ENCODE results near the gene TBC1D2B. TPM values are rescaled to one million over a fixed set of nuclear protein-coding genes. Genes with fewer than 3 reads are reported as not detected.

Gene TBC1D2B
- total RNA-seq, 1 experiment from 2014 or later: 13.9 TPM

DNA sequence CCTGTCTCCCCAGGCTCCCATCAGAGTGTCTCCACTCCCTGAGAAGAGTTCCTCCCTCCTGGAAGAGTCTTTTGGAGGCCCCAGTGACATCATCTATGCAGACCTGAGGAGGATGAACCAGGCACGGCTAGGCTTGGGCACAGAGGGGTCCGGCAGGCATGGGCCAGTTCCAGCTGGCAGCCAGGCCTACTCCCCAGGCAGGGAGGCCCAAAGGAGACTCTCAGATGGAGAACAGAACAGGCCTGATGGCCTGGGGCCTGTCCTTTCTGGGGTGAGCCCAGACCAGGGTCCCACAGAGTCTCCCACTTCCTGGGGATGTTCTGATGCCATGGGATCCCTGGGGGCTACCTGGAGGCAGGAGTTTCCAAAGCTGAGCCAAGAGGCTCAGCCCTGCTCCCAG, 23.4 kb upstream of the TBC1D2B start:
- no peak for DNase-seq (ENCODE audit: low spot score)
- in situ Hi-C loops (cut with HindIII; ENCODE audit: low sequenced_read_pairs): no loop called here

DNA sequence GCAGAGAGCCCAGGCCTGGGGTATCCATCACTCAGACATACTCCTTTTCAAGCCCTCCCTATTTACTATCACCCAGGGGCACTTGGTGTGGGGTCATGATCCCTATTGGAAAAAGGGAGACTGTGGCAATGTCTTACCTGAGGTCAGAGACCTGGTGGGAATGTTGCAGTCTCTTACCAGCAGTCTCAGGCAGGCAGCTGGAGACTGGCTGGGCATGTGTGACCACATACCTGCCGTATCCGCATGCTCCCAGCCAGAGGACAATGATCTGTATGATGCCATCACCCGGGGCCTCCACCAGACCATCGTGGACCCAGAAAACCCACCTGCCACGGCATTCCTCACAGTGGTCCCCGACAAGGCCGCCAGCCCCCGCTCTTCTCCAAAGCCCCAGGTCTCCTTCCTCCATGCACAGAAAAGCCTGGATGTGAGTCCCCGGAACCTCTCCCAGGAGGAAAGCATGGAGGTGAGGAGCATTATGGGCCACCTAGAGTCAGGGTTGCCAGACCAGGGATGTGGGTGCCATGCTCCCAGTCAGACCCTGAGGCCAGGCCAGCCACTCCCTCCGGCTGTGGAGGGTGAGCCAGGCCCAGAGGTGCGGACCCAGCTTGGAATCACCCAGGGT, 20.7 kb upstream of the TBC1D2B start:
- in situ Hi-C loops (cut with HindIII; ENCODE audit: low sequenced_read_pairs): no loop called here
- DNase-seq (ENCODE audit: low spot score): no peak

DNA sequence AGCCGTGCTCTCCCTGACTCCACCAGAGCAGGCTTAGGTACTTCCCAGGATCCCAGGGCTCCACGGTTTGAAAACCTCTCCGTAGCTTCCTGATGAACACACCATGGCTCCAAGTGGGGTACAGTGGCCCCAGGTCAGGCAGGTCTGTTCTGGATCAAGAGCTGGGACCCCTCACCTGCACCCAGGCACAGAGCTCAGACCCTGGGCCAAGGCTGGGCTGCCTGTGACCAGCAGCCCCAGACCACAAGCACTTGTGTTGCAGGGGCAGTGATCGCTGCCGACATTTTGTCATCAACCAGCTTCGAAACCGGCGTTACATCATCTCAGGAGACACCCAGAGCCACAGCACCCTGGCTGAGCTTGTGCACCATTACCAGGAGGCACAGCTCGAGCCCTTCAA, 20.2 kb upstream of the TBC1D2B start:
- in situ Hi-C loops (cut with HindIII; ENCODE audit: low sequenced_read_pairs): no loop called here

DNA sequence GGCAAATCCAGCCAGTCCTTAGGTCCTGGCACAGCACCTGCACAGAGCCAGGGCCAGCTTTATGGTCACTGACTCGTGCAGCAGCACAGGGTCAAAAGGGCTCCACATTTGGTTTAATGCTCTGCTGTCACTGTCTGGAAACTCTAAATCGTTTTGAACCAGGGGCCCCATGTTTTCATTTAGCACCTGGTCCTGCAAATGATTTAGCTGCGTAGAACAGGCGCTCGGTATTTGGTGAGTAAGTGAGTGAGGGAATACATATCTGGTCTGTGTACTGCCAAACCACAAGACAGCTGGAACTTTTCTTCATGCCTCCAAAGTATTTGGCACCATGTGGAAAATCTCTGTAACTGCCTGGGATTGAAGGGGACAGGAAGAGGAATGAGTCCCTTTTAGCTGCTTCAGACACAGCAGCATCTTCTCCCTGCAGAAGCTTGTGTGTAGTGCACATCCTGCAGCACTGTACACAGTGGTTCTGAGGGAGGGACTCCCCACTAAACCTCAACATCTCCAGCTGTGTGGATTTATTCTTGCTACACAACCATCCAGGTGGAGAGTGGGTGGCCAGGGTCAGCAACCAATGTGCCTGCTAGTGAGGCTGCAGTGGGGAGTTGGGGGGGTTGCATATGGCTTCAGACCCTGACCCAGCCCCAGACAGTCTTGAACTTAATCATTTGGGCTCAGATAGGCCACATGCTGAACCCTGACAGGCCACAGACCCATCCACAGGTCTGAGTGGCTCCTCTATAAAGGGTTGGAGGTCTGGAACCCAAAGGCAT, 15.9 kb upstream of the TBC1D2B start:
- DNase-seq (ENCODE audit: low spot score): no peak

More for the DNA sequence above, 20.2 kb upstream of the TBC1D2B start:
- DNase-seq (ENCODE audit: low spot score): no peak

DNA sequence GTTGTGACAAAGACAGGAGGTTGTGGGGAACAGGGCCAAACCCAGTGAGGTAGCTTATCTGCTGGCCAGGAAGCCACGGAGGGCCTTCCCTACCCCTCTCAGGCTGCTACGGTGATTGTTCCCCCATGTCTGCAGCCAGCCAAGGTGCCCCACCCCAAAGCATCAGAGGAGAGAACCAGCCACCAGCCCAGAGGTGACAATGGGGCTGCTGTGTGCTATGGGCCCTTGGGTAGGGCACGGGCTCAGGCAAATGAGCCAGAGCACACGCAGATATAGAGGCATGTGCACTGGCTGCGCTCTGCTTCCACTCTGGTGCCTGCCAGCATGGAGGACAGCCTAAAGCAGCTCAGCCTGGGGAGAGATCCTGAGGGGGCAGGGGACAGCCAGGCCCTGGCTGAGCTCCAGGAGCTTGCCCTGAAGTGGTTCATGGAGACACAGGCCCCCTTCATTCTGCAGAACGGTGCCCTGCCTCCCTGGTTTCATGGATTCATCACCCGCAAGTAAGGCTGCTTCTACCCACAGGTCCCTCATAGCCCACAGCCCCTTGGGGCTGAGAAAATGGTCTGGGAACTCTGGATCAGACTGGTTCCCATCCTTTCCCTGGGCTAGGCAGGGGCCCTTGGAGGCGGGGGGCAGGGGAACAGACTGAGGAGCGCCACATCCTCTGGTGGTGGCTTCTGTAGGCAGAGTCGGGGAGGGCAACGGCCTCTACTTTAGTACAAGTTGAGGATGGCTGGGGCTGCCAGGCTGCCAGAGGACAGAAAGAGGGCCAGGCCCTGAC, 14.9 kb upstream of the TBC1D2B start, which contains the start of gene SH2D7:
Gene SH2D7, plus strand, starts transcription at position 301 of the 781 bp plus-strand sequence. Its CDS starts 24 bp downstream, at position 325.
- in situ Hi-C loops (cut with HindIII; ENCODE audit: low sequenced_read_pairs): no loop called here

More for the DNA sequence above, 15.9 kb upstream of the TBC1D2B start:
- in situ Hi-C loops (cut with HindIII; ENCODE audit: low sequenced_read_pairs): no loop called here

DNA sequence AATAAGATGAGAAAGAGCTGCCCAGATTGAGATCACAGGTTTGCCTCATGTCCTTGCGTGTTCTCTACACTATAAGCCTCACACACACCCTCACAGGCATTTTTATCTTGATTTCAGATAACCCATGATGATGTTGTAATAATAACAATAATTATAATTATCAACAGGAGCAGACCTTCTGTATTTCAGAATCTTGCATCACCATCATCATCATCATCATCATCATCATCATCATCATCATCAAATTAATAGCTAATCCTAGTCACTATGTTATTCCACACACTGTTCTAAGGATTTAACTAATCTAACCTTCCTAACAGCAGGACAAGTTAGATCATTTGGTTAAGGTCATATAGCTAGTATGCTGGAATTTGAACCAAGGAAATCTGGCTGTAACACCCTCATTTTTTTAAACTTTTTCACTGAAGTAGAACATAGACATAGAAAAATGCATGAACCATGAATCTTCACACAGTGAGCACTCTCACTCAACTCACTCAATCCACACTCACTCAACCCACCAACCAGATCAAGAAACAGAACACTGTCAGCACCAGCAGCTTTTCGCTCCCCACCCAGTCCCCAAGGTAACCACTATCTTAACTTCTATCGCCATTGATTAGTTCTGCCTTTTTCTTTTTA, 13.0 kb upstream of the TBC1D2B start:
- in situ Hi-C loops (cut with HindIII; ENCODE audit: low sequenced_read_pairs): no loop called here
- DNase-seq (ENCODE audit: low spot score): no peak

More for the DNA sequence above, 14.9 kb upstream of the TBC1D2B start, which contains the start of gene SH2D7:
- no peak for DNase-seq (ENCODE audit: low spot score)

DNA sequence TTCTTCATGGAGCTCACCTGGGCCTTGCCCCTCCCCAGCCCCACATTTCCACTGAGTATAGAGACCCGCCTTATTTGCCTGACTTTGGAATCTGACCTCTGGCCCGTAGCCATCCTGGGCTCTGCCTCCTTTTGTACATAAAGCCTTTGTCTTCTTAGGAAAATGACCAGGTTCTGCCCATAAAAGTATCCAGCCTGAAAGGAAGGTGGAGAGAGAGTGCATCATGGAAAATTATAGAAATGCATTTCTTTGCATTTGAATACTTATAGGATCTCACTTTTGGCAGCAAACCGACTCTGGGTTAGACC, 11.2 kb upstream of the TBC1D2B start:
- in situ Hi-C loops (cut with HindIII; ENCODE audit: low sequenced_read_pairs): no loop called here
- no peak for DNase-seq (ENCODE audit: low spot score)

DNA sequence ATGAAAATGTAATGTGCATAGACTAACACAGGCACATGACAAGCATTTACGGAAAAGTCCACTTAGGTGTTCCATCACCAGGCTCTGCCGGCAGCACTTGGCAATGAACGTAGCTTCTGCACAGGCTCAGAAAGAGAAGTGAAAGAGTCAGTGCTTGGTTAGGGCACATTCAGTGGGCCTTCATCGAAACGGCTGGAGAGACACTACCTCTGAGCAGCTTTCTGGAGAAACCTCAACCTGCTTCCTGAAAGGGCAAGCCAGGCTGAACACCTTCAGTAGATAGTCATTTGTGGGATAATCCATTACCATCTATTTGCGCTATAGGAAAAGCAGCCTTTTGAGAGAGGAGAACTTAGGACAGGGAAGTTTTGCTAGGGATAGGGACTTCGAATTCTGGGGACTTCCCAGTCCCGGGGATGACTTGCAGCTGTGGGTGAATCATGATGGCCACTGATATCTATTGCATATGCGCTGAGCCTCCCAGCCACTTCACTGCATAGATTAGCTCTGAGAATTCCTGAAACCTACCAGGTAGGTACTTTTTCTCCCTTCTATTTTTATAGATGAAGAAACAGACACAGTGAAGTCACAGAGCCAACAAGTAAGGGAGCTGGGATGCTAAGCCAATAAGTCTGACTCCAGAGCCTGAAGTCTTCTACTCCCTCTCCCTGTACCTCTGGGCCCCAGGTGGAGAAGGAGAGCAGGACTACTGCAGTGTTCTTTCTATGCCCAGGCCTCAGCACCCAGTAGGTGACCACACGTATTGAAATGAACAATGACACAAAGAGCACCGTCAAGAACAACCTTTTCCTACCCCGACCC, 10.7 kb upstream of the TBC1D2B start:
- no peak for DNase-seq (ENCODE audit: low spot score)
- in situ Hi-C loops (cut with HindIII; ENCODE audit: low sequenced_read_pairs): no loop called here

DNA sequence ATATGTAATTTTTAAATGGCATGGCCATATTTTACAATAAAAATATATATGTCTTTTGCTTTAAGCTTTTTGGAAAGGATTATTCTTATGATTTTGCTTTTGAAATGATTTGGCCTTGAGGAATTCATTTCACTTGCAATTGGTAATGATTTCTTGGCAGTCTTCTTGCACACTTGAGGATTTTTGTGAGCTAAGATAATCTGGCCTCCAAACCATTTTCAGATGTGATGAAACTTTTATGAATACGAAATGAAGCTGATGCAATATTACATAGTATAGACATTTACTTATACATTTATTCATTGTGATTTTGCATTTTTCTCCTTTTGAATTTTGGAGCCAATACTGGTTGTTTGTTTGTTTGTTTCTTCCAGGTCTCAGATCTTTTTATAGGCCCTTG, 8.4 kb upstream of the TBC1D2B start:
- no peak for DNase-seq (ENCODE audit: low spot score)
- in situ Hi-C loops (cut with HindIII; ENCODE audit: low sequenced_read_pairs): no loop called here

DNA sequence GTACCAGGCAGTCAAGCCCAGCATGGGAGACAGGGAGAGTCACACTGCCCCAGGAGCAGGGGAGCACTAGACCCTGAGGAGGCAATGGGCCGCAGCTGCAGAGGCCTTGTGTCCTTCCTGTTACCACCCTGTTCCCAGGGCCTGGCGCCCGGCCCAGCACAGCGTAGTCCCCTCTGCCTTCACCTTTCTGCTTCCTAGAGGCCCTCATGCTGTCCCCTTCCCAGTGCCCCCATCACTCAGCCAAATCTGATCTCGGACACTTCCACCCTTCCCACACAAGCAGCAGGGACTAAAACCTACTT, 6.9 kb upstream of the TBC1D2B start:
- DNase-seq (ENCODE audit: low spot score): no peak
- in situ Hi-C loops (cut with HindIII; ENCODE audit: low sequenced_read_pairs): no loop called here

DNA sequence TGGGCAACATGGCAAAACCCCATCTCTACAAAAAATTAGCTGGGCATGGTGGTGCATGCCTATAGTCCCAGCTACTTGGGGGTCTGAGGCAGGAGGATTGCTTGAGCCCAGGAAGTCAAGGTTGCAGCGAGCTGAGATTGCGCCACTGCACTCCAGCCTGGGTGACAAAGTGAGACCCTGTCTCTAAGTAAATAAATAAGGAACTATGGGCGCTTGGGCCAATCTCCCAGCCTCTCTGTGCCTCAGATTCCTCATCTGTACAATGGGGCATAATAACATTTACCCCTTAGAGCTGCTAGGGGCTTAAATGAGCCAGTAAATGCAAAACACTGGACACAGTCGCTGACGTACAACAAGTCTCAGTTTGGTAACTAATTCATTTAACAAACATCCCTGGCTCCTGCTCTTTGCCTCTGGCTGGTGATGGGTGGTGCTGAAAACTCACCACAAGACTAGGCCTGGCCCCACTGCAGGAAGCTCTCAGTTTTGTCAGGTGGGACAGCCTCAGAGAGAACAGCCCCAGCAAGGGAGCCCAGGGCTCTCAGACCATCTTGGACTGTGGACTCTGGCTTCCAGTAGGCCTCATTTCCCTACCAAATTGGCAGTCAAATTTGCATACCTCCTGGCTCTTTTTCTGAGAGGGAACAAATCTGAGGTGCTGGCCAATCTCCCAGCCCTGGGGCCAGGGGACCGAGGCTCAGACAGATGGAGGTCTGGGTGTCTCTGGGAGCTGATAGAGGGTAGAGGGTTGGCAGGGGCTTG, 6.4 kb upstream of the TBC1D2B start:
- peak; percentile 19 for DNase-seq (ENCODE audit: low spot score)

DNA sequence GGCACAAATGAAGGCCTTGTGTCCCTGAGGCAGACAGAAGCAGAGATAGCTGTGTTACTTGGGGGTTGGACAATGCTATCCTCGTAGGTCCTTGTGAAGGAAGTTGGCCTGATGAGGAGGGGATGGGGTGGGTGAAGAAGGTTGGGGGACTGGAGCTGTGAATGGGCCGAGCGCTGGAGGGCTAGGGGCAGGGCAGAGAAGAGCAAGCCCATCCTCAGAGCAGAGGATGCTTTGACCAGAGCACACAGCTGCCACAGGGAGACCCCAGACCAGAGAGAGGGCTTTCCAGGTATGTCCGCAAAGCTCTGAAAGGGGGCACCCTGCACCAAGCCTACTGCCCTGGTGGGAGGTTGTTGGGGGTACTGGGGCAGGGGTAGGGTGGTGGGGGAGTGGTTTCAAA, 5.7 kb upstream of the TBC1D2B start:
- in situ Hi-C loops (cut with HindIII; ENCODE audit: low sequenced_read_pairs): no loop called here
- DNase-seq (ENCODE audit: low spot score): no peak

More for the DNA sequence above, 6.4 kb upstream of the TBC1D2B start:
- in situ Hi-C loops (cut with HindIII; ENCODE audit: low sequenced_read_pairs): no loop called here

DNA sequence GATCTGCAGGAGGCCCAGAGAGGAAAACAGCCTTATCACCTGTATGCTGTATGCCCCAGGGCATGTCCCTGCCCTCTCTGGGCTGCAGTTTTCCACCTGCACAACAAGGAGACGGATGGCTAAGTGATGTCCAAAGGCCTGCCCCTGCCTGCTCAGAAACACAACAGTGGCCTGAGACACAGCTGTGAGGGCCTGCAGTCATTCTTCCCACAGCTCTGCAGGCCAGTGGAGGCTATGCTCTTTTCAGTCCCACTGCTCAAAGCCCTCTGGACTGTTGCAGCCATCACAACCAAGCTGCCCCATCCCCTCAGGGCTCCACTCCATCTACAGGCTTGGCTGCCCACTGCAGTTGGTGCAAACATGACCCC, 5.2 kb upstream of the TBC1D2B start:
- in situ Hi-C loops (cut with HindIII; ENCODE audit: low sequenced_read_pairs): no loop called here
- no peak for DNase-seq (ENCODE audit: low spot score)

DNA sequence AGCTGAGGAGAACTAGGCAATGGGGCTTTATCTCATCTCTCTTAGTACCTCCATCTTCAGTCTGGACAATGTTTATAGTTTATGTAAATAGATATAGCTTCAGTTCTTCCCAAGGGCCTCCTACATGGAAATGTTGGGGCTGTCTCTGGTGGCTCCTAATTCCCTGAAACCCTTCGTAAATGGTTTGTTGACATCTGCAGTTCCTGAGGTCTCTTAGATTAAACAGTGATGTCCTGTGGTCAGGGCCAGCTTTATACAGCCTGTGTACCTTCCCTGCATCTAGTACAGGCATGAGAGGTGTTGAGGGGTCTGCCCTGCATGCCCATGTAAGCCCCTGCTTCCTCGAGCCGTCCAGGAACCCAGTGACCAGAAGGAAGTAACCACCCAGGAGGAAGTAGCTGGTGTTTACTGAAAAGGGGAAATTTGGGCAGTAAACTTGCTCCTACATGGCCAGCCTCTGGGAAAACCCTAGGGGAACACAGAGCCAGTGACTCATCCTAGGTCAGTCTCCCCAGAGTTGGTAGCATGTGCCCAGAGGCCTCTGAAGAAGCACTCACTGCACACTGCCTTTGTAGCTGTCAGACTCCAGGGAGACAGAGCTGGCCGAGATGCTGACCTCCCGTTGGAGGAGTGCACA, 4.7 kb upstream of the TBC1D2B start:
- in situ Hi-C loops (cut with HindIII; ENCODE audit: low sequenced_read_pairs): no loop called here
- no peak for DNase-seq (ENCODE audit: low spot score)

DNA sequence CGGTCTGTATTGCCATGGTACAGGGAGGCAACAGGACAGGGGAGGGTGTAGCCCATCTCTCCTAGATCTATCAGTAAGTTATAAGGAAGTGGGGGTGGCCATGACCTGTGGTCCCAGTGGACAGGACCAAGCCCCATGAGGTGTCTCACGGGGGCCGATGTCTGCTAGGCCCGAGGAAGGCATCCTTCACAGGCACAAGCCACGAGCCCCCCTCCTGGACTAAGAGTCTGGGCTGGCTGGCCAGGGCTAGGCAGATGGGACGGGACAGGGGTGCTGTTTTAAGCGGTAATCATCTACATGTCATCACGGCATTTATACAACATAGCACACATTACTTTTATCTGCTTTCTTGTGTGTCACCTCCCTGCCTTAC, 2.6 kb upstream of the TBC1D2B start:
- in situ Hi-C loops (cut with HindIII; ENCODE audit: low sequenced_read_pairs): no loop called here

DNA sequence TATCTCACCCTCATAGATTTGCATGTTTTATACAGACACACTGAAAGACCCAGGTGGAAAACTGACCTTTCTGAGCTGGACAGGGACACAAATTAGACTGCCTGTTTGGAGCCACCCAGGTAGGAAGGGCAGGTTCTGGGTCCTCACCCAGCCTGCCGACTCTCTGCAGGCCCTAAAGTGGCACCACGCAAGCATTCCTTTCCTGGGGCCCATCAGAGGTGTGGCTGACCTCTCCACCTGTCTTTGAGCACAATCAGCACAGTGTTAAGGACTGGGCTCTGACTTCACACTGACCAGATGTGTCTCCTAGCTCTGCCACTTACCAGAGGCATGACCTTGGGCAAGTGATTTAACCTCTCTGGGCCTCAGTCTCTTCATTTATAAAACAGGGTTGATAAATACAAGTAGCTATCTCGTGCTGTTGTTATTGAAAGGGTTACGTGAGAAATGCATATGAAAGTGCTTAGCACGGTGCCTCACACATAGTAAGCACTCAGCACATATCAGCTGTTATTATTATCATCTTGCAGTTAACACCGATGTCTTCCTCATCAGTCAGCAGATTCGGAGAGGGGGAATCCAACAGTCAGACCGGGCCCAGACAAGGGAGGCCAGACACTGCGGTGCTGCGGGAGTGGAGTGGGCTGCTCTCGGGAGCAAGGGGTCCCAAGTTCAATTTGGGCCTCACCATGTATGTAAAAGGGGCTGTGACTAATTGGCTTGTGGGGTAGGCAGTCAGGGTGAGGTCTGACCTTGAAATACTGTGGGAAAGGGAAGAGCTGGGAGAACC, 2.0 kb upstream of the TBC1D2B start:
- no peak for DNase-seq (ENCODE audit: low spot score)
- in situ Hi-C loops (cut with HindIII; ENCODE audit: low sequenced_read_pairs): no loop called here

More for the DNA sequence above, 2.6 kb upstream of the TBC1D2B start:
- DNase-seq (ENCODE audit: low spot score): no peak

DNA sequence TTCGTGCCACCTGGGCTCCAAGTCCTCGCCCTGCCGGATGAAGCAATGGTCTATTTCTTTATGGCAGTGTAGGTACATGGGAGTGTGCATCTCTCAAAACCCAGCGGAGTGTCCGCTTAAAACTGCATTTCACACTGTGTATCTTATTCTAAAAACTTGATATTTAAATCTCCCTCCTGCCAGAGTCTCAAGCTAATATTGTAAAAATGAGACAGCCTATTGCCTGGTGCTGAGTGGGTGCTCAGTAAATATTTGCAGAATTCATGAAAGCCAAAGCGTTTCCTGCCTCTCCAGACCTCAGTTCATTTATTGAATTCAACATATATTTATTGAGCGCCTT, 330 bp upstream of the TBC1D2B start:
- no peak for DNase-seq (ENCODE audit: low spot score)
- in situ Hi-C loops (cut with HindIII; ENCODE audit: low sequenced_read_pairs): no loop called here
